OCI-LY7 (cell line): ENCODE data around the gene VKORC1. TPM values are rescaled to one million over a fixed set of nuclear protein-coding genes. Genes with fewer than 3 reads are reported as not detected.

Experiments
- BruUV-seq: library from RNA; stranded (reverse); fragments of 400-500 nt; replicated peaks from 2 replicates; lab custom pipeline; 2021; lab: Mats Ljungman, UMichigan
- CTCF ChIA-PET: fragments of 300-600 bp; sonication (Branson Sonifier 250); formaldehyde crosslinking; loops from one replicate; lab custom pipeline; 2022; ENCODE audit warnings: antibody characterized with exemption; ENCODE audit not compliant: unreplicated experiment; lab: Charles Lee
- POLR2A ChIA-PET: fragments of 300-600 bp; sonication (Branson Sonifier 250); formaldehyde crosslinking; loops from one replicate; lab custom pipeline; 2022; ENCODE audit warnings: antibody characterized with exemption; lab: Charles Lee
- DNase-seq: peaks from one replicate; pipeline ENCODE4 v3.0.0-alpha.2; 2015; ENCODE audit warnings: low spot score
- H2AFZ ChIP-seq: fragments of 200-600 bp; sonication (generic), shearing (Covaris generic); 2 replicates; pipeline ENCODE4 v1.6.1; 2014; ENCODE audit warnings: mild to moderate bottlenecking, antibody characterized with exemption, low read length, moderate library complexity
- H3K27ac ChIP-seq: fragments of 200-600 bp; sonication (generic); 2 replicates; pipeline ENCODE4 v1.5.1; 2014; ENCODE audit warnings: mixed run types, low read depth, mild to moderate bottlenecking, moderate library complexity, low read length, inconsistent platforms; ENCODE audit not compliant: poor library complexity, severe bottlenecking
- H3K36me3 ChIP-seq: fragments of 200-600 bp; sonication (generic); 2 replicates; pipeline ENCODE4 v1.6.1; 2014; ENCODE audit warnings: mild to moderate bottlenecking, antibody characterized with exemption, low read length, moderate library complexity, mixed read lengths; ENCODE audit not compliant: insufficient read depth
- H3K4me1 ChIP-seq: fragments of 200-600 bp; sonication (generic); 2 replicates; pipeline ENCODE4 v1.5.1; 2014; ENCODE audit warnings: mild to moderate bottlenecking, low read length; ENCODE audit not compliant: insufficient read depth, poor library complexity, severe bottlenecking
- H3K4me2 ChIP-seq: fragments of 200-600 bp; sonication (generic); 2 replicates; pipeline ENCODE4 v1.6.1; 2014; ENCODE audit warnings: mild to moderate bottlenecking, low read length
- H3K4me3 ChIP-seq: fragments of 200-600 bp; sonication (generic); 2 replicates; pipeline ENCODE4 v1.5.1; 2014; ENCODE audit warnings: mild to moderate bottlenecking, low read depth, low read length; ENCODE audit not compliant: poor library complexity, severe bottlenecking
- H3K79me2 ChIP-seq: fragments of 200-600 bp; sonication (generic); 2 replicates; pipeline ENCODE4 v1.6.1; 2016; ENCODE audit warnings: low read depth, mild to moderate bottlenecking, low read length, moderate library complexity, mixed read lengths; ENCODE audit not compliant: insufficient read depth
- H3K9me2 ChIP-seq: fragments of 200-600 bp; sonication (generic); 2 replicates; pipeline ENCODE4 v1.6.1; 2016; ENCODE audit warnings: mild to moderate bottlenecking, low read length, mixed read lengths; ENCODE audit not compliant: insufficient read depth
- H3K9me3 ChIP-seq: fragments of 200-600 bp; sonication (generic); 2 replicates; pipeline ENCODE4 v1.6.1; 2014; ENCODE audit warnings: mild to moderate bottlenecking, mixed run types, low read length, mixed read lengths
- H4K20me1 ChIP-seq: fragments of 200-600 bp; sonication (generic); 2 replicates; pipeline ENCODE4 v1.6.1; 2014; ENCODE audit warnings: mild to moderate bottlenecking, antibody characterized with exemption, low read length, moderate library complexity, mixed read lengths; ENCODE audit not compliant: insufficient read depth
- EZH2phosphoT487 ChIP-seq: fragments of 200-600 bp; sonication (generic); IDR thresholded peaks from 2 replicates; pipeline ENCODE4 v1.6.1; 2018; ENCODE audit warnings: low read depth, borderline replicate concordance, mild to moderate bottlenecking, mixed run types, antibody characterized with exemption, low read length, moderate library complexity, mixed read lengths
- intact Hi-C: fragments of 100-400 bp; cut with micrococcal nuclease; formaldehyde crosslinking; loops from one replicate; pipeline ENCODE4 v1.10.0; 2022; ENCODE audit not compliant: unreplicated experiment
- total RNA-seq, 2 experiments: library from RNA; depleted of rRNA in 1 of 2; stranded (reverse); fragments of >200 nt in 1 of 2; shearing (Covaris generic) in 1 of 2; gene quantifications; 2 replicates each; pipeline ENCODE4 v1.2.3, GENCODE V29; 2014 to 2022
- TF ChIP-seq, protein P1 (sequence below): fragments of 200-600 bp; sonication (generic); conservative IDR thresholded peaks from 2 replicates; pipeline ENCODE4 v1.5.1; 2014; ENCODE audit warnings: mild to moderate bottlenecking, antibody characterized with exemption, low read length, moderate library complexity, mixed read lengths

The VKORC1 gene
- total RNA-seq, 2 experiments from 2014 or later: 69.3 to 70.2 TPM

DNA sequence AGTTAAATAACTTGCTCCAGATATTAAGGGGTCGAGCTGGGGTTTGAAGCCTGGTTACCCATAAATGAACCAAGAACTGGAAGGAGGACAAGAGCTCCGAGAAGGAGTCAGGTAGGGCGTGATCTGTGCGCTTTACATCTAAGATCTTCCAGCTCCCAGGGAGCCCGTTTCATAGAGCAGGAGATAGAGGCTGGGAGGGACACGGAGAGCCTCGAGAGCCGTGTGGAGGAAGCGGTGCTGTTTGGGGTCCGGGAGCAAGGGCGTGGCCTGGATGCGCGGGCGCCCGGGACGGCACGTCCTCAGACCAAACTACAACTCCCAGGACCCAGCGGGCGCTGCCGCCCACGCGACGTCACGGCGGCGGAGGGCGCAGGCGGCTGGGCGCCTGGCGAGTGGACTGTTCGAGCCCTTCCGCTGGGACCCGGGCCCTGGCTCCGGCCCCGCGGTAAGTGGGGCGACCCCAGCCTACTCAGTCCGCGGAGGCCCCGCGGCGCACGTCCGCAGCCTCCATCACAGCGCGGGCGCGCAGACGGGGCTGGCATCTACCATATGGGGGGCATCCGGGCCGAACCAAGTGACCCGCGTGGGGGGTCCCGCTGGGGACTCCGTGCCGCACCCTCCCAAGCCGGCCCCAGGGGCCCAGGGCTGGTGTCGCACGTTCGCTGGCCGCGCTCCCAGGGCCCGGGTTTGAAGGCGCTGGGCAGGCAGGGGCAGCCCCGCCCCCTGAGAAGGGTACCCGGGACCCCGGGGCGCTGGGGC is 13.6 kb upstream of the VKORC1 start, which contains the start of gene BCKDK:
Gene BCKDK, plus strand, starts transcription at position 352 of the 759 bp plus-strand sequence. CDS start 838 bp downstream, outside the sequence.
- H4K20me1 ChIP-seq: no peaks in the 10 kb centered on the region
- H3K4me1 ChIP-seq: peaks cover 18% of the 10 kb centered on the region
- intact Hi-C loops: loop anchor here (2.0 kb wide), 1 partner anchor 35 kb away; no protein-coding TSS in a partner anchor
- H3K9me3 ChIP-seq: no peaks in the 10 kb centered on the region
- peaks cover 32% of the 10 kb centered on the region for H3K36me3 ChIP-seq
- ChIA-PET CTCF (no interaction called here), POLR2A (interaction anchor here (0.9 to 1.7 kb wide), 3 partner anchors 9 to 34 kb away, joined by 3 to 8 read pairs (median 3); partner anchors contain the start of gene KAT8)
- H3K4me3 ChIP-seq: peak within 1 kb of the TSS; percentile 87
- DNase-seq: peak; percentile 88
- H3K4me2 ChIP-seq: peak within 1 kb of the TSS; percentile 96
- H2AFZ ChIP-seq: peak within 1 kb of the TSS; percentile 93
- no peaks in the 10 kb centered on the region for H3K9me2 ChIP-seq
- BruUV-seq: no TSS peak
- no peaks in the 10 kb centered on the region for H3K79me2 ChIP-seq
- TF ChIP-seq EZH2phosphoT487: no peak
- TF ChIP-seq, protein P1, sequence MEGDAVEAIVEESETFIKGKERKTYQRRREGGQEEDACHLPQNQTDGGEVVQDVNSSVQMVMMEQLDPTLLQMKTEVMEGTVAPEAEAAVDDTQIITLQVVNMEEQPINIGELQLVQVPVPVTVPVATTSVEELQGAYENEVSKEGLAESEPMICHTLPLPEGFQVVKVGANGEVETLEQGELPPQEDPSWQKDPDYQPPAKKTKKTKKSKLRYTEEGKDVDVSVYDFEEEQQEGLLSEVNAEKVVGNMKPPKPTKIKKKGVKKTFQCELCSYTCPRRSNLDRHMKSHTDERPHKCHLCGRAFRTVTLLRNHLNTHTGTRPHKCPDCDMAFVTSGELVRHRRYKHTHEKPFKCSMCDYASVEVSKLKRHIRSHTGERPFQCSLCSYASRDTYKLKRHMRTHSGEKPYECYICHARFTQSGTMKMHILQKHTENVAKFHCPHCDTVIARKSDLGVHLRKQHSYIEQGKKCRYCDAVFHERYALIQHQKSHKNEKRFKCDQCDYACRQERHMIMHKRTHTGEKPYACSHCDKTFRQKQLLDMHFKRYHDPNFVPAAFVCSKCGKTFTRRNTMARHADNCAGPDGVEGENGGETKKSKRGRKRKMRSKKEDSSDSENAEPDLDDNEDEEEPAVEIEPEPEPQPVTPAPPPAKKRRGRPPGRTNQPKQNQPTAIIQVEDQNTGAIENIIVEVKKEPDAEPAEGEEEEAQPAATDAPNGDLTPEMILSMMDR: no peak
- peak within 1 kb of the TSS; percentile 38 for H3K27ac ChIP-seq

DNA sequence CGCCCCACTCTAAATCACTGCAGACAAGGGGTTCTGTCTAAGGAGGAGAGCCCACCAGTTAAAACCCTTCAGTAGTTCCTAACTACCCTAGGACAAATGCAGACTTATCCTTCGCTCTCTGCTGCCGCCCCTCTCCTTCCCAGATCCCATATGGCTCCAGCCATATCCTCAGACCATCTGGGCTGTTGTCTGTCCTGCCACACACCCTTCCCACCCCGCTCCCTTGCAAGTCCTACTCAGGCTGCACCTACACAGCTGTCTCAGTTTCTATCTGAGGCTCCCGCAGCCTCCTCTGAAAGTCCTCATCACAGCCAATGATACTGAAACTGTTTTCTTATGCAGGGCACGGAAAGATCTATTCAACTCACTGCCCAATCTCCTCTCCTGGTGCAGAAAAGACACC is 12.9 kb upstream of the VKORC1 start:
- H3K4me3 ChIP-seq: peak overlapping the region; percentile 87
- H3K79me2 ChIP-seq: no peaks in the 10 kb centered on the region
- H3K36me3 ChIP-seq: peaks cover 25% of the 10 kb centered on the region
- peaks cover 18% of the 10 kb centered on the region for H3K4me1 ChIP-seq
- no peak for TF ChIP-seq EZH2phosphoT487
- TF ChIP-seq, protein P1: no peak
- POLR2A ChIA-PET: interaction anchor here (0.6 to 1.7 kb wide), 5 partner anchors 10 to 44 kb away, joined by 3 to 8 read pairs (median 3); partner anchors contain the start of gene KAT8
- CTCF ChIA-PET: interaction anchor here (1.0 kb wide), 1 partner anchor 14 kb away, joined by 4 read pairs; no protein-coding TSS in a partner anchor
- no peaks in the 10 kb centered on the region for H4K20me1 ChIP-seq
- H2AFZ ChIP-seq: peak overlapping the region; percentile 93
- H3K4me2 ChIP-seq: peak overlapping the region; percentile 96
- peak; percentile 25 for DNase-seq
- intact Hi-C loops: no loop called here
- peak overlapping the region; percentile 38 for H3K27ac ChIP-seq
- H3K9me2 ChIP-seq: no peaks in the 10 kb centered on the region
- no peaks in the 10 kb centered on the region for H3K9me3 ChIP-seq
- BruUV-seq: no TSS peak
